ENCODE measurements around the gene MBTPS1.

MBTPS1 gene

DNA sequence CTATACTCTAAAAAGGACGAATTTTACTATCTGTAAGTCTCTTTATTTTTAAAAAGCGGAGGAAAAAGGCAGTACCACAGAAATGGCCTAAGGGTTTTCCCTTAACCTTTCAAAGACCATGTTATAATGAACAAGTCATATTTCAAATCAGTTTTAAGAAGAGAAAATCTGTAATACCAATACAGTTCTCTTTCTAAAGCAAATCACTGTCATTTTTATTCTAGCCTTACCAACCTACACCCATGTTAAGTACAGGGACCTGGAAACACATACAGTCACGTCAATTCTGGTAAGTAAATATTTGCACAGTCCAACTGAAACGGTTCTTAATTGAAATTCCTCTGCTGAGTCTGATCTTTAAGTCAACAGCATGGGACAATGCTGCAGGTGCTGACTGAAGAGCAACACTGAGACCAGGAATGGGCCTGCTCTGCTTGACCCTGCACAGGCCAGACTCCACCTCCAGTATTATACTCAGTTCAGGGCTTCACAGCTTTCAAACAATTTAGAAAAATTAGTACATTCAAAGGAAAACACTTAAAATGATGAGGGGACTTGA, 20.2 kb downstream of the MBTPS1 start:
- DNase-seq, result peak; percentile 69

GRCh38 chr16:84095466-84095865, 21.3 kb downstream of the MBTPS1 start:
- no peak for DNase-seq

GRCh38 chr16:84093879-84094270, 22.9 kb downstream of the MBTPS1 start:
- DNase-seq, result no peak

GRCh38 chr16:84093120-84093878, 23.4 kb downstream of the MBTPS1 start:
- no peak for DNase-seq

DNA sequence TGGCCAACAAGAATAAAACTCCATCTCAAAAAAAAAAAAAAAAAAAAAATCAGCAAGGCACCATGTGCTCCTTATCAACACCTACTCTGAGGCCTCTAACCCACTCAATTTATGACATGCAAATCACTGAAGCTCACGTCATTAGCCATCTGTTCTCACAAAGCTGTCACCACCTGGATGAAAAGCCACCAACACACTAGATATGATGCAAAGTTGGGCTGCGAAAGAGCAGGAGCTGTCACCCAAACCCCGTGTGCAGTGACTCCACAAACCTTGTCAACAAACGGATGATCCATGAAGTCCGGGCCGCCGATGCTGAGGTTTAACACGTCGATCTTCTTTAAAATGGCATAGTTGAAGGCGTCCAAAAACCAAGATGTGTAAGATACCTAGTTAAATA, 25.3 kb downstream of the MBTPS1 start:
- DNase-seq, result no peak

GRCh38 chr16:84090211-84090610, 26.5 kb downstream of the MBTPS1 start:
- no peak for DNase-seq

GRCh38 chr16:84088695-84089395, 27.9 kb downstream of the MBTPS1 start:
- DNase-seq, result no peak

- DNase-seq, result no peak
Measured at GRCh38 chr16:84087466-84088151, 29.1 kb downstream of the MBTPS1 start.

DNA sequence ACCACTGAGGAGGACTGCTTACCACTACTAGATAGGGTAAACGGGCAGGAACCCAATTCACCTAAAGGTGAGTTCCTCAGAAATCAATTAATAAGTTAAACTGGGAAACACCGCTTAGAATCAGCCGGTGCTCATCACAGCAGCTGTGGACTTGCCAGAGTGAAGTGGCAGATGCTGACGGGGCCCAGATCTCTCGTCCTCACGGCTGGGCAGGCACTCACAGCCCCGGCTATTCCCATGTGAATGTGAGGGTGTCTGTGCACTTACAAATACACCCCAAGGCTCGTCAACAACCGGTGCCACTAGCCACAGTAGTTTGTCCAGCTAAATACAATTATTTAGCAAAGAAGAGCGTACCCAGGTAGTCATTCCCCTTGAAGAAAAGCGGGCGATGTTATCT, 29.7 kb downstream of the MBTPS1 start:
- no peak for DNase-seq

- DNase-seq, result no peak
Measured at GRCh38 chr16:84086341-84086740, 30.4 kb downstream of the MBTPS1 start.

DNA sequence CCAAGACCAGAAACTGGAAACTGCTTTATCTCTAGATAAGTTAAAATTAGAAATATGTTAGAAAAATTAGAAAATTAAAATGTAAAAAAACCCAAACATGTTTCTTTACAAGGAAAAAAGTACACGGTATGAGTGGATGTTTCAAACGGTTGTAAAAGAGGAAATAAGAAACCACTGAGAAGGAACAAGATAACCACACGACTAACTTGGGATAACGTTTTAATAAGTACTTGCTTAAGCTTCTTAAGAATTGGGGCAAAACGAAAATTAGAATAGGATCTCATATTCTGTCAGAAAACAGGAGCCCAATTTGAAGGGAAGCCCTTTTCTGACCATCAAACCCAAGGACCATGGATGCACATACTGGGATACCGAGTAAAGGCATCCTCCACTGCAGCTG, 31.0 kb downstream of the MBTPS1 start:
- DNase-seq, result no peak

DNA sequence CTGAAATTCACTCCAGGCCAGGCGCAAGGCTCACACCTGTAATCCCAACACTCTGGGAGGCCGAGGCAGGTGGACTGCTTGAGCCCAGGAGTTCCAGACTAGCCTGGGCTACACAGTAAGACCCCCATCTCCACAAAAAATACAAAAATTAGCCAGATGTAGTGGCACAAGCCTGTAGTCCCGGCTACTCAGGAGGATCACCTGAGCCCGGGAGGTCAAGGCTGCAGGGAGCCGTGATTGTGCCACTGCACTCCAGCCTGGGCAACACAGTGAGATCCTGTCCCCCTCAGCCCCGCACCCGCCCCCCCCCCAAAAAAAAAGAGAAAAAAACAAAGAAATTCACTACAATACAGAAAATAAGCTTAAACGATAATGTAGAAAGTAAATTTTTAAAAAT, 31.5 kb downstream of the MBTPS1 start:
- DNase-seq, result no peak

DNA sequence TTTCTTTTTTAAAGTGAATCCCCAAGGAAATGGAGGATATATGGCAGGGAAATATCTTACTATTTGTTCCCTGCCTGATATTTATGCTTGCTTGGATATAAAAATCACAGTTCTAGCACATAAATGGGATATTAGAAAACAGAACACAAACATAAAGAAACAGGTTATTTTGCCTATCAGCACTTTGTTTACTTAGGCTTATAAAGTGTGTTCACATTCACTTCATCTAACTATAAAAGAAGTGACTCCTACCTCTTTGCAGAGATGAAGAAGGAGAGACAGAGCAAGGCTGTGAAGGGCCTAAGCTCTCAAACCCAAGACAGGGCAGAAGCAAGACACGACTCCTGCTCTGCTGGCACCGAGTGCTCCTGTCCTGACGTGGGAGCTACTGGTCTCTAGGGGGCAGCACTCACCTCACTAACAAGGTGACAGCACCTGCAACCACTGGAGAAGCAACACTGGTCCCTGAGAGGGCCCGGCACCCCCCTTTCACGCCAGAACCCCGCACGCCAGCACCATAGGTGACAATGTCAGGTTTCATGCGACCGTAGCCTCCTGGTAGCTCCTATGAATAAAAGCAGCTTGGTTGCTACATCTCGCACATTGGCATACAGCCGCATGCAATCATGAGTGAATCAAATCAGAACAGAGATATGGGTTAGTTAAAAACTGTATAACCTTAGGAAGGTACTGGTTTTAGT, 32.0 kb downstream of the MBTPS1 start:
- DNase-seq, result peak; percentile 3

DNA sequence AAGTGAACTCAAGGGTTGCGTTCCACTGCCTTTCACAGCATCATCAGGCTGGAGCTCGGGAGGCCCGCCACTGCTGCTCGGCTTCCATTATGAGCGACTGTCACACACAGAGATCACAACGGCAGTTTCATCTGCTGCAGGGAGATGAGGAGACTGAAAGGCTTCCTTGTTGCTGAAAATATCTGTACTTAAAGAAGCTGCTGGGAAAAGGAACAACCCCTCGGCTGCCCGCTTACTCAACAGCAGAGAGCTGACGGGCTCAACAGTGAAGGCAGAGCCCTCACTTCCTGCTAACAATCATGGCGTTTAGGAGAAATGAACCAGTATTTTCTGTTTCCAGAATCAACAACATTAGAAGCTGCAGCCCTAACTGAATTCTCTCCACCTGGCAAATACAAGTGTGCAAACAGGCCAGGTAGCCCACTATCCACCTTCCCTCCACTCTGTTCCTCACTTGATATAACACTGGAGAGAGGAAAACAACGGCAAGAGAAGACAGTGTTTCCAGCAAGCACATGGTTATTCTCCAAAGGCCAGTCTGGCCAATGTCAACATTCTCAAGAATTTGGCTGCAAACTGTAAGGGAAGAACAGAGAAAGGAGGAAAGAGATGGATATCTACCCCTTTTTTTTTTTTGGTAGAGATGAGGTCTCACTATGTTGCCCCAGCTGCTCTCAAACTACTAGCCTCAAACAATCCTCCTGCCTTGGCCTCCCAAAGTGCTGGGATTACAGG, 33.7 kb downstream of the MBTPS1 start:
- DNase-seq, result no peak

DNA sequence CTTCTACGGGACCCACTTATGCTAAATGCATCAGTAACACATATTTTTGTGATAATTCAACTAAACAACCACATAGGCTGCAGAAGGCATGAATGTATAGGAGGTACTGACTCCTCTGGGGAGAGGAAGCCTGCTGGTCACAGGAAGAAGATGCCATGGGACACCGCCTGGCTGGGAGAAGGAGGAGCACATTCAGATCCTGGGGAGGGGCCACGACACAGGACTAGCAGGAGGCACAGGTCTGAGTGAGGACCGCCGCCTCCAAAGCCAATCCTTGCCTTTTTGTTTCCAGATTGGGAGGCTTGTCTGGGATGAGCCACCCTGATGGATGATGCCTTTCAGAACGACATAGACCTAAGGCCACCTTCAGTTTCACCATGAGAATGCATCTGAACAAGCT, 34.6 kb downstream of the MBTPS1 start:
- no peak for DNase-seq

DNA sequence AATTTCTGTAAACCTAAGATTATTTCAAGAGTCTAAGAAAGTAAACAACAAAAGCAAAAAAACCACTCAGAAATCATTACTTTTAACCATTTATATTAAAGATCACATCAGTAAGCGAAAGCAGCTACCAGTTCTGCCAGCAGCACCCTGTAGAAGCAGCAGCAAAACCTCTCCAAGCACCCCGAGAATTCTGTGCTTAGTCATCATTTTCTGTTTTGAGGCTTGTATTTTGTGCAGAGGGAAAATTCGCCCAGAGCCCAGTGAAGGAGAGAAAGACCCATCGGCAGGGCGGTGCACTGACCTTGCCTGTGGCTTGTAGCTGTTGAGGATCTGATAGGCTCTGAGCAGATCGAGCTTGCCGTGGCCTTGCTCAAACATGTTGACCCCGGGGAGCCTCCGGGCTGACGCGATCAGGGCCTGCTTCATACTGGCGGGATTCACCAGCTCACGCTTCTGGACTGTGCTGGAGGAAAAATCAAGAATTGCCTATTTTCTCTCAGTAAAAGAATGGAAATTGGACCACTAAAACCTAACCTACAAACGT, 35.2 kb downstream of the MBTPS1 start:
- no peak for DNase-seq

DNA sequence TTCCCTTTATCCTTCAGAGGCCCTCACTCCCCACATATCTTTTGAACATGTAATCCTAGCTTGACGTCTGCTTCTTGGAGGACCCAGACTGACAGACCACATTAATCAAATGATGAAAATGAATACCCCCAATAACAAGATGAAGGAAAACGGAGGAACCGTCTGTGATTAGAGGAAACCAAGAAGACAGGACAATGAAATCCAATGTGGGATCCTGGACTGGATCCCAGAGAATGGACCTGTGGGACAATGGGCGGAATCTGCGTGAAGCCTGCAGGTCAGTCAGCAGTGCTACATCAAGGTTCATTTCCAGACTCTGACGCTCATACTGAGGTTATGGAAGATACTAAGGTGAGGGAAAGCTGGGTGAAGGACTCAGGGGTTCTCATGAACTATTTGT, 35.9 kb downstream of the MBTPS1 start:
- no peak for DNase-seq

DNA sequence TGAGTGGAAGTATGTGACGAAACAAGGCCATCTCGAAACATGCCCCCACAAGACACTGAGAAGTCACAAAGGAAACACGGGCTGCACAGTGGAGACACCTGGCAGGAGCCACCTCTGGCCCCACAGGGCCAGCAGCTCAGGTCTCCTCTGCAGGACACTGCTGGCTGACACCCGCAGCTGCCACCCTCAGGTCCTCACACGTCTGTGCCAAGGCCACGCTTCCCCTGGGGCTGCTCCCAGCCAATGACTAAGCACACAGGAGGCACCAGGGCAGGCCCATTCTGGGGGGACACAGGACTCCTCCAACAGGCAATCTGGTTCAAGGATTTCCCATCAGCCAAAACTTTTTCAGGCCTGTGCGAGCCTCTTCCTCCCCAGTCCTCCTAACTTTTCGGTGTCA, 36.4 kb downstream of the MBTPS1 start:
- no peak for DNase-seq

DNA sequence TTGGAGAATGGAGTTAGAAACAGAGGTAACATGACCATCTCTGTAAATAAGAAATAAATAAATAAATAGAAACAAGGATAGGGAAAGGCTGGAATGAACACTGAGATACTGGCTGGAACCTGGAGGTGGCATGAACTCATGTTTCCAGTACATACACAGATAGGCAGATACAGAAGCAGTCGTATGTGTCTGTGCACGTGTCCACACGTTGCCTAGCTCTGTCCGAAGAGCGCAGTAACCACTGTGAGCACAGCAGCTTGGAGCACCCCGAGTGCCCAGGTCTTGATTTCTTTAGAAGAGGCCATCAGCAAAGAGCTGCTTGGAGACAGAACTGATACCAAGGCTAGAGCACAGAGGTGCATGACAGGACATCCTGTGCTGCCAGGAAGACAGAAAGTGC, 37.1 kb downstream of the MBTPS1 start:
- DNase-seq, result no peak

- DNase-seq, result no peak
Measured at GRCh38 chr16:84075376-84075775, 41.4 kb downstream of the MBTPS1 start.

- no peak for DNase-seq
Measured at GRCh38 chr16:84074721-84075120, 42.0 kb downstream of the MBTPS1 start.

- no peak for DNase-seq
Measured at GRCh38 chr16:84072014-84072413, 44.7 kb downstream of the MBTPS1 start.
